ENCODE results near the gene CIDEA. TPM values are rescaled to one million over a fixed set of nuclear protein-coding genes. Genes with fewer than 3 reads are reported as not detected.

CIDEA gene
- total RNA-seq, 1 donor from 2014 or later = not detected

DNA sequence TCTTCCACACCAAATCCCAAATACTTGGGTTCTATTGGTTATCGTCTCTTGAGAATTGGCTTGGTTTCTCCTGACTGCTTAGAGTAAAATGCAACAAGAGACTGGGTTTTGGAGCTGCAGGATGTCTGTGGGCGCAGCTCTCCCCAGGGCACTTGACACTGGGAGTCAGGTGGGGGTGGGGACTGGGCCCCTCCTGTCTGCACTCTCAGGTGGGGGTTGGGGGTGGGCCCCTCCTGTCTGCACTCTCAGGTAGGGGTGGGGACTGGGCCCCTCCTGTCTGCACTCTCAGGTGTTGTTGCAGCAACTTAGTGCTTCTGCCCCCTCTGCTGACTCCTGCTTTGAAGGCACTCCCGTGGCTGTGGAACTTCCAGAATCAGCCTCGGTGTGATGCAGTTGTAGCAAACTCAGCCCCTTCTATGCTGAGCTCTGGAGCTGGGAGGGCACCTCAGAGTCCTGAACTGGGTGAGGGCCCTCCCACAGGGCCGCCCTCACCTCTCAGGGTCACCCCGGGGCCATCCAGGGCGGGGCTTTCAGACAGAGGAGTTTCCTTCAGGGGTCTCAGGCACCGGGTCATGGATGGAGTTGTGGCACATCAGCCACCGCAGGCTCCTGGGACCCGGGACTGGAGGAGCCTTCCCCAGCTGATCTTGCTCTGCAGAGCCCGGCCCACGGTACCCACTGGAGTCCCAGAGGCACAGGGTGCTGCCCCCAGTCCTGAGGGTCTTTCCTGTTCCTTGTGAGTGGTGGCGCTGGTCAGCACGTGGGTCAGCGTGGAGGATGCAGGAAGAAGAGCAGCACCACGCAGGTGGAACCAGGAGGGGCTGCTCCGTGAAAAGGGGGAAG, 22.9 kb upstream of the CIDEA start:
- TF ChIP-seq, protein P1, sequence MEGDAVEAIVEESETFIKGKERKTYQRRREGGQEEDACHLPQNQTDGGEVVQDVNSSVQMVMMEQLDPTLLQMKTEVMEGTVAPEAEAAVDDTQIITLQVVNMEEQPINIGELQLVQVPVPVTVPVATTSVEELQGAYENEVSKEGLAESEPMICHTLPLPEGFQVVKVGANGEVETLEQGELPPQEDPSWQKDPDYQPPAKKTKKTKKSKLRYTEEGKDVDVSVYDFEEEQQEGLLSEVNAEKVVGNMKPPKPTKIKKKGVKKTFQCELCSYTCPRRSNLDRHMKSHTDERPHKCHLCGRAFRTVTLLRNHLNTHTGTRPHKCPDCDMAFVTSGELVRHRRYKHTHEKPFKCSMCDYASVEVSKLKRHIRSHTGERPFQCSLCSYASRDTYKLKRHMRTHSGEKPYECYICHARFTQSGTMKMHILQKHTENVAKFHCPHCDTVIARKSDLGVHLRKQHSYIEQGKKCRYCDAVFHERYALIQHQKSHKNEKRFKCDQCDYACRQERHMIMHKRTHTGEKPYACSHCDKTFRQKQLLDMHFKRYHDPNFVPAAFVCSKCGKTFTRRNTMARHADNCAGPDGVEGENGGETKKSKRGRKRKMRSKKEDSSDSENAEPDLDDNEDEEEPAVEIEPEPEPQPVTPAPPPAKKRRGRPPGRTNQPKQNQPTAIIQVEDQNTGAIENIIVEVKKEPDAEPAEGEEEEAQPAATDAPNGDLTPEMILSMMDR (conservative IDR thresholded peaks at IDR 0.05) = no peak
- Mint-ChIP-seq H3K36me3 (no peaks in the 10 kb centered on the region), H3K4me1 (ENCODE audit: unreplicated experiment) (no peaks in the 10 kb centered on the region), H3K4me3 (no peak overlapping the region), H3K9me3 (no peaks in the 10 kb centered on the region), H3K27me3 (peaks cover 3% of the 10 kb centered on the region), H3K27ac (no peak overlapping the region)
- no peak for DNase-seq (ENCODE audit: extremely low spot score, unreplicated experiment)

DNA sequence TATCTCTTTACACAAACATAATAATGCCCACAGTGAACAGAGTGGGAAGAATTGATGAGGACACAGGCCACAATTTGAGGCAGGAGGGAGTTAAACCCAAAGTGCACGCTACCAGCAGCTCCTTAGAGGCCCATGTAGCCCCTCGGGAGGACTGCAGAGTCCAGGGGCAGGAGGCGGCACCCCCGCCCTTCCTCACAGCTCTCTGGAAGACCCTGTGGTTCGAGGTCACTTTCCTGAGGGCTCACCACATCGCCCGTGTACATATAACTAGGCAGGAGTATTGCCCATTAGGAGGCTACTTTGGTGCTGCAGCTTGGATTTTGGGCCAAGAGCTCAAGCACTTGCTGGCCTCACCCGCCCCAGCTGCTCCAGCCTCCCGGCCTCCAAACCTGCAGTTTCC, 22.2 kb upstream of the CIDEA start:
- Mint-ChIP-seq H3K4me3 (no peak overlapping the region), H3K27ac (no peak overlapping the region), H3K27me3 (peaks cover 6% of the 10 kb centered on the region), H3K36me3 (no peaks in the 10 kb centered on the region), H3K4me1 (ENCODE audit: unreplicated experiment) (no peaks in the 10 kb centered on the region), H3K9me3 (no peaks in the 10 kb centered on the region)
- no peak for DNase-seq (ENCODE audit: extremely low spot score, unreplicated experiment)
- TF ChIP-seq, protein P1 (conservative IDR thresholded peaks at IDR 0.05) = no peak

DNA sequence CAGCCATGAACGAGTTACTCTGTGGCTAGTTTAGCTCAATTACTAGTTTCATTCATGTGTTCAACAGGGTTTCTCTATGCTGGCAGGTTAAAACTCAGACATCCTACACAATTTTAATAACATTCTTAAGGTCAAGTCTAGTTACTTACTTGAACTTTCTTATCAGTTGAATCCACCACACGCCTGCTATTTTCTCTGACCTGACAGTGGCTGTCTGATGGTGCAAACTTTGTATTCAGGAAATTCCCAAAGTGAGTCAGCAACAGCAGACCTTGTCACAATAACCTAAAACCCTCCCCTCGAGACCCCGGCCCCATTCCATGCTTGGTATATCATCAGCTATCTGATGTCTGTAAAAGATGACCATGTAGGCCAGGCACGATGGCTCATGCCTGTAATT, 20.8 kb upstream of the CIDEA start:
- Mint-ChIP-seq H3K9me3 (no peaks in the 10 kb centered on the region), H3K27me3 (peaks cover 13% of the 10 kb centered on the region), H3K4me1 (ENCODE audit: unreplicated experiment) (no peaks in the 10 kb centered on the region), H3K36me3 (no peaks in the 10 kb centered on the region), H3K27ac (no peak overlapping the region), H3K4me3 (no peak overlapping the region)
- TF ChIP-seq, protein P1 (conservative IDR thresholded peaks at IDR 0.05) = no peak
- no peak for DNase-seq (ENCODE audit: extremely low spot score, unreplicated experiment)

DNA sequence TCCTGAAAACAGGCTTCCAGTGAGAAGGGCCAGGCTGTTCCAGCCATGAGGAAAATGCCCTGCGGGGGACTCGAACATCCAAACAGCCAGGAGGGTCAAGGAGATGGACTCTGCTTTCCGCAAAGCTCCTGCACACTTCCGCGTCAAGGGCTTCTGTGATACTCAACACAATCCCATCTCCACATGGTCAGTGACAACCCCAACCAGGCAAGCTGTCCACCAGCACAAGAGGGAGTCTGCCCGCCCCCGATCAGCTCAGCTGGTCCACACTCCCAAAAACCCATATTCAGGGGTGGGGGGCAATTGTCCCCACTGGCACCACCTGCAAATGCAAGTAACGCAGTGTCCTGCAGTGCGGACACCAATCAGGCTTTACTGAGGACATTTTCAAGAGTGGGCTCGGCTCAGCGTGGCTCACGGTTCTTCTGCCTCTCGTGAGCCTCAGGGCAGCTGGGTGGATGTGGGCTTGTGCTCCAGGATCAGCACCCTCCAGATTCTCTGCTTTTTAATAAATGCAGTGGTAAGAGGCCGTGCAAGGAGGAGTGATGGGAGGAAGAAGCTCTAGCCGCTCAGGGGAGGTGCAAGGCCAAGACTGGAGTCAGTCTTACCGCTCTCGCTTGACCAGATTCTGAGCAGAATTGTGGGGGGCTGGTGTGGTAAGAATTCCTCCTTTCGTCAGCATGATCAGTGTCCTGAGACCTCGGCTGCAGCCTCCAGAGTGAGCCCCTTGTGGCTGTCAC, 19.5 kb upstream of the CIDEA start:
- Mint-ChIP-seq H3K27me3 (peaks cover 21% of the 10 kb centered on the region), H3K36me3 (no peaks in the 10 kb centered on the region), H3K9me3 (no peaks in the 10 kb centered on the region), H3K27ac (no peak overlapping the region), H3K4me1 (ENCODE audit: unreplicated experiment) (no peaks in the 10 kb centered on the region), H3K4me3 (no peak overlapping the region)
- no peak for DNase-seq (ENCODE audit: extremely low spot score, unreplicated experiment)
- TF ChIP-seq, protein P1 (conservative IDR thresholded peaks at IDR 0.05) = no peak

DNA sequence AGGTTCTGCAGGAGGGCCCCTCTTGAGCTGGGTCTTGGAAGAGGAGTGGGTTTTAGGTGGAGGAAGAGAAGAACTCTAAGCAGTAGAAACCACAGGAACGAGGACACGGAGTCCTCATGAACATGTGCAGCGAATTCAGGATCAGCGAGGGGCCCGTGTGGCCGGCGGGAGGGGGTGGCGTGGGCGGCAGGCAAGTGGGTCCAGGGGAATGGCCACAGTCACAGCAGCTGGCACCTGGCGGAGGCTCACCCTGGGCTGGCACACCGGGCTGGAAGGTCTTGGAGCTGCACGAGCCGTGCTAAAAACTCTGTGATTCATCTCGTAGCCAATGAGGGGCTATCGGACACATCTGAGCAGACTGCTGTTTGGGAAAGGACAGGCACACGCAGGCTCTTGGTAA, 18.0 kb upstream of the CIDEA start:
- TF ChIP-seq, protein P1 (conservative IDR thresholded peaks at IDR 0.05) = no peak
- Mint-ChIP-seq H3K4me1 (ENCODE audit: unreplicated experiment) (no peaks in the 10 kb centered on the region), H3K36me3 (no peaks in the 10 kb centered on the region), H3K27ac (no peak overlapping the region), H3K9me3 (no peaks in the 10 kb centered on the region), H3K27me3 (peaks cover 27% of the 10 kb centered on the region), H3K4me3 (no peak overlapping the region)
- no peak for DNase-seq (ENCODE audit: extremely low spot score, unreplicated experiment)

All from type B pancreatic cell (in vitro differentiated cells).